GM19238 (cell line): Measurements from ENCODE around the gene ANKS3.

Experiments used
- DNase-seq: peaks from one replicate; pipeline ENCODE4 v3.0.0; 2011; ENCODE audit warnings: low spot score; ENCODE audit not compliant: insufficient read length

Gene ANKS3

GRCh38 chr16:4726616-4727015 lies 7.5 kb downstream of the ANKS3 start:
- DNase-seq: no peak

GRCh38 chr16:4724661-4725270 lies 9.3 kb downstream of the ANKS3 start:
- no peak for DNase-seq

GRCh38 chr16:4723071-4723767 lies 10.9 kb downstream of the ANKS3 start:
- DNase-seq: no peak

DNA sequence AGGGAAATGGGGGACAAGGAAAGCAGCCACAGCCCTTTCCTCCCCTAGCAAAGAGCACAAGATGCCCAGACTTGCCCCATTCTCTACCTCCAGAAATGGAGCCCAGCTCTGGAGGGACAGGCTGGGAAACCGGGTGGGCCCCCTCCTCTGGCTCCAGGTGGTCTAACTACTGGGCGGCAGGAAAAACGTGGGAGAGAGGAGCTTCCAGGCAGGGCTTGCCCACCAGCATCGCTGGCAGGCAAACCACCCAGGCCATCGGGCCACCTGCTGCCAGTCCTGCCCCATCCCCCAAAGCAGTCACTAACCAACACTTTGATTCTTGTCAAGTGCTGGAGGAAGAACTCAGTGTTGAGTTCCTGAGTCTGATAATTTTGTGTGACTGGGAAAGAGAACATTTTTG lies 15.6 kb downstream of the ANKS3 start:
- DNase-seq: no peak

GRCh38 chr16:4714996-4715395 lies 19.1 kb downstream of the ANKS3 start:
- no peak for DNase-seq

DNA sequence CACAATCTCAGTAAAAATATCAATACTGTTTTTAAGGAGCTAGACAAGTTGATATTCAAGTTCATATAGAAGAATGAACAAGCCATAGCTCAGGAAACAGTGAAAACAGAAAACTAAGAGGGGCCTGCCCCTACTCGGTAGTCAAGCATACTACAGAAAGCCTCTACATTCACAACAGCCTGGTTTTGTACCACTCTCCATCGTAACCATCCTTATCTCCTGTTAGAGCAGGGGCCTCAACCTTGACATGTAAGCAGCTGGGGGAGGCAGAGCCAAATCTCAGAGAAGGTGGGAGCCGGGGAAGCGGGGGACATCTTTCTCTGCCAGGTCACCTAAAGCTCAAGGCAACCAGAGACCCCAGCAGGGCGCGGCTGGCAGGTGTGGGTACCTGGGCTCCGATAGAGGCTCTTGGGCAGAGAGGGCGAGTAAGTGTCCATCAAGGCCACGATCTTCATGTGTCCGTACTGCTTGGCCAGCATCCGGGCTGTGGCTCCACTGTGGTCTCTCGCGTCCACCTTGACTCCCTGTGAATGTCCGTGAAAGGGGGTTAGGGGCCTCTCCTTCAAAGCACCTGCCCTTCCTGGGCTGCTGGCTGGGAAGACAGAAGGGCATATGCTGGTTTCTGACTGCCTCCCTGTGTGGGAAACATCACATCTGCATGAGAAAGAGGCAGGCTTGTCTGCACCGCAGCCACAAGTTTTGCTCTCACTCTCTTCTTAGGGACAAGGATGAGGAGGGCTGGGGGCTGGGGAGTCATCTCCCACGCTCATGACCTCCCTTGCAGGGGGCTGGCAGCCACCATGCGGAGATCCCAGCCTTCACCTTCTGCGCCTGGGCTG lies 20.2 kb downstream of the ANKS3 start:
- no peak for DNase-seq

DNA sequence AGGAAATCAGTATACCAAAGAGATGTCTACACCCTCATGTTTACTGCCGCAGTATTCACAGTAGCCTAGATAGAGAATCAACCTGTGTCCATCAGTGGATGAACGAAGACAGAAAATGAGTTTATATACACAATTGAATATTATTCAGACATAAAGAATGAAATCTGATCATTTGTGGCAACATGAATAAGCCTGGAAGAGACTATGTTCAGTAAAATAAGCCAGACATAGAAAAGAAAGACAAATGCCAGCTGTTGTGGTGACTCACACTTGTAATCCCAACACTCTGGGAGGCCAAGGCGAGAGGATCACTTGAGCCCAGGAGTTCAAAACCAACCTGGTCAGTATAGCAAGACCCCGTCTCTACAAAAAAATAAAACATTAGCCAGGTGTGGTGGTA lies 24.6 kb downstream of the ANKS3 start:
- no peak for DNase-seq

- no peak for DNase-seq
These were observed 27.2 kb downstream of the ANKS3 start for GRCh38 chr16:4706871-4707270.

DNA sequence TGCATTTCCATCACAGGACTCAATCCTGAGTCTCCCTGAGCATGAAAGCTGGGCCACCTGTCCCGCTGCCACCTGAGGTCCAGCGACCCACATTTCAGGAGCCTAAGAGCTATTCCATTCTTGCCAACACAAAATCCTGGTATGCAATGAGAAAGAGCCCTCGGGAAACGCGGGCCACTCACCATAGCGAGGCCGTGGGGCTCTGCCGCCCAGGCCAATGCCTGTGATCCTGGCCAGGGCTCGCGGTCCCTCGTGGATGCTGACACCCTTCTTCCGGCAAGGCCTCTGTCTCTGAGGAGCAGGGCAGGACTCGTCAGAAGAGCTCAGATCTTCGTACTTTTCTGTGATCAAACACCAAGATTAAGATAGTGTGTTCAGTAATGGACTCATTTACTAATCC lies 29.2 kb downstream of the ANKS3 start:
- no peak for DNase-seq

GRCh38 chr16:4704491-4704890 lies 29.6 kb downstream of the ANKS3 start:
- DNase-seq: no peak

DNA sequence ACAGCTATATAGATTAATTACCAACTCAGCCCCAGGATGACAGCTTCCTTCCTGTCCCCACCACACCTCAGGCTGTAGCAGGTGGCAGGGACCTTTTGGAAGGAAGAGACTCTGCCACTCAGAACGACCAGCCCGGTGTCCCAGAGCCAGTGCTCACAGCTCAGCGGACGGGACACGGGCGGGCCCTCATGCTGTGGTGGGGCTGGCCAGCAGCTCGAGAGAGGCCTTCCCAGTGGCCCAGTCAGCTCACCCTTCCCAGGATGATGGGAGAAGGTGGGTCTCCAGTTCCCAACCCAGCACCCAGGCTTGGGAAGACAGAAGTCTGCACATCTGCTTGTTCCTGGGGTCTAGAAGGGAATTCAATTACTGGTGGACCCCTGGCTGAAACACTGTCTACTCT lies 30.2 kb downstream of the ANKS3 start:
- DNase-seq: no peak

- no peak for DNase-seq
These were observed 31.6 kb downstream of the ANKS3 start for GRCh38 chr16:4702466-4702808.

DNA sequence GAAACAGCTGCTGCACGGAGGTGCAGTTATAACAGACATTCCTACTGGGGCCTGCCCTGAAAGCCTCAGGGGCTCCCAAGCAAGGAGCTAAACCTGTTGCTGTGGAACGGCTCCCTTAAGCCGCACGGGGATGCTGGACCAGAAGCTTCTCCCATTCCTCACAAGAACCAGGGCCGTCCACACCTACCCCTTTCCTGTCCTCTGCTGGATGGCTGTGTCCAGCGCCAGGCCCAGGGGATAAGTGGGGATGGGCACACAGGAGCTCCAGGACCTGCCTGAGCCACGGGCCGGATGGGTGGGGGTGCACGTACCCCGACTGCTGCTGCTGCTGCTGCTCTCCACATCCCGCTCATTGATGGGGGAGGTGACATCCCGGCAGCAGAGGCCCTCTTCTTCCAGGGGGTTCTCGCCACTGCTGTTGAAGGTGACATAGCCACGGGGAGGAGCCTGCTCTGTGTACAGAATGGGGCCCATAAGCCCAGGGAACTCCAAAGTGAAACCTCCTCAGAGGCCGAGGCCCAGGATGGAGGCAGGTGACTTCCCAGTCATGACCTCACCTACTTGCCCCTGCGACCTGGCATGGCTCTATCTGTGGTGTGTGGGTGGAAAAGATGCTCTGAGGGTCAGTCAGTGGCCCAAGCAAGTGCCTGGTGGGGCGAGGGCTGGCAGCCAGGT lies 32.1 kb downstream of the ANKS3 start:
- DNase-seq: no peak

DNA sequence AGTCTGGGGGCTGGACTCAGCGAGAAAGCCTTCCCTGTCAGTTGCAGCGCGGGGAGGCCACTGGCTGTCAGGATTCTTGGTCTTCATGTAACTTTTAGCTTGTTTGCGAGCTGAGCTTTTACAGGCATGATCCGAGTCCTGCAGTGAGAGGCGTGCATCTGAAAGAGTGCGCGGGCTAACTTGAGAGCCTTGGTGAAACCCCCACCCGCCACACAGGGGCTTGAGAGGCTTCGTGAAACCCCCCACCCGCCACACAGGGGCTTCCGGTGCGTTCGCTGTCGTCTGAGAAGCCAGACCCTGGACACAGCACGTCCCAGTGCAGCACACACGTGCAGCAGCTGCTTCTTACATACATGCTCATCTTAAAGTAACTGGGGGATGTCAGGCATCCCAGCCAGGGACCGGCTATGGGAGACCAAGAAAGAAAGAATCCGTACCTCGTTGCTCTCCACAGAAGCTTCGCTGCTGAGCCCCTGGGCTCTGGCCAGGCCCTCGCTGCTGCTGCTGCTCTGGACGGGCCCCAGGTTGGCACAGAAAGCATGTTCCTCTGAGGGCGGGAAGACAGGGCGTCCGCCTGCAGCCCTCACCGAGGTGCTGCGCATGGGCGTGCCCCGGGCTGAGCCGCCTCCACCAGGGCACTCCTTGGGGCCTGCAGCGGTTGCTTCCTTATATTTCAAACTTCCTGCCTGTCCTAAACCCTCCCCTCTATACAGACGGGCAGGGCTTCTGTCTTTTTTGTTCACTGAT lies 32.9 kb downstream of the ANKS3 start:
- no peak for DNase-seq

GRCh38 chr16:4700380-4700996 lies 33.6 kb downstream of the ANKS3 start:
- DNase-seq: no peak

- DNase-seq: no peak
These were observed 35.0 kb downstream of the ANKS3 start for GRCh38 chr16:4699046-4699556.

DNA sequence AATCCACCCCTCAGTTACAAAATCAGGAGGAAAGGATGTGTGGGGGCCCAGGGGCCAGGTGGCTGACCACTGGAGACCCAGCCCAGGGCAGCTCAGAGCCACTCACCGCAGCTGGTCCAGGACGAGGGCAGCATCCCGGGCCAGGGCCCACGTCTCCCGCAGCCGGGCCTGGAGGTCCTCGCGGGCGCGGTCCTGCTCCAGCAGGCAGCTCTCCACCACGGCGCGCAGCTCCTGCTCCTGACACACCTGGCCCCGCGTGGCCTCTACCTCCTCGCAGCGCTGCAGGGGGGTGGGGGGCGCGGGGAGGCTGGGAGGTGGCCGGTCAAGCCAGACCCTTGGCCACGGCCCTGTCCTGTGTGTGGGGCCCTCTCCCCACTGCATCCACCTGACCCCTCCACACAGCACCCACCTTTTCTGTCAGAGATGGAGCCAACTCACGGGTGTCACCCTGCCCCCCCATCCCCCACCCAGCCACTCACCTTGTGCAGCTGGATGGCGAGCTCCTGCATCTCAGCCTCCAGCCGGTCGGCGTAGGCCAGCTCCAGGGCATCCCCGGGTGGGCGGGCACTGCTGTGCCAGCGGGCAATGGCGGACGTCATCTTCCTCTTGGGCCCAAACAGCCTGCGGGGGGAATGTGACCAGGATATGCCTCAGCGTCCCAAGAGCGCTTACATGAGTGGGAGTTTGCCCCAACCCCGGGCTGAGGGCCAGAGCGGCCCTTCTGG lies 35.6 kb downstream of the ANKS3 start:
- no peak for DNase-seq

GRCh38 chr16:4697848-4698291 lies 36.2 kb downstream of the ANKS3 start:
- no peak for DNase-seq

DNA sequence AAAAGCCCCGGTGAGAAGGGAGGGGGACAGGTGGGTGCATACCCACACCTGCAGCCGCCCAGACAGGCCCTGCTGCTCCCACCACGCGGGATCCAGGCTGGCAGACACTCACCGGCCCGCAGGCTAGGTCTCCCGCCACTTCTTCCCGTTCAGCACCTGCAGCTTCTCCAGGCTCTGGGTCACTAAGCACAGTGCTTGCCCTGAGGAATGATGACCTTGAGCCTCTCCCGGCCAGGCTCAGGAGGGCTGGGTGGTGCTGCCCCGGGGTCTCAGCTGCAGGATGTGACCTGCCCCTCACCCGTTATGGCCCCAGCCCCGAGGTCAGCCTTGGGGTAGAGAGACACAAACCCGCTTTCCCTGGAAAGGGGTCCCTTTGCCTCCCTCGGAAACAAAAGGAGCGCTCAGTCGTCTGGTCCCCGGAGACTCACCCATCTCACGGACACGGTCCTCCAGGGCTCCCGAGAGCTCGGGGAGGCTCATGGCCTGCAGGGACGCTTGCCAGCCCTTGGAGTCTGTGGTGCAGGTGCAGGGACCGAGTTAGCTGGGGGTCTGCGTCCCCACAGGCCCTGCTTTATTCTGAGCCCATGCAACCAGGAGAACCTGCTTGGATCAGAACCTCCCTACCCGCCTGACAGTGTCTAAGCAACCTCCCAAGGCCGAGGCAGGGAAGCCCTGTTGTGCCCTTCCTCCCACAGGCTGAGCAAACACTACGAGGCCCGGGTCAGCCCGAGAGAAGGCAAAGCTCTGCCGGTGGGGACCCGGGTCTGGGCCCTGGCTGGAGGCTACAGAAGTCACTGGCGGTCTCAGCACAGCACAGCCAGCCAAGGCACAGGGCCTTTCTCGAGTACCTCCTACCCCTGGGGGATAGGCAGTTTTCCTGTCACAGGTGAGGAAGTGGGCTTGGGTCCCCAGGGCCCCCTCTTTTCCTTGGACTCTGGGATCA lies 36.9 kb downstream of the ANKS3 start:
- DNase-seq: no peak
